Measurements from ENCODE around the gene STAG3. TPM values are rescaled to one million over a fixed set of nuclear protein-coding genes. Genes with fewer than 3 reads are reported as not detected.

Gene STAG3
- total and polyA plus RNA-seq, 9 of the 15 experiments (the other 6 are each of a cell fraction or from before 2014, with no cell fraction given) = 0.54 to 2.5 (median 1.7) TPM

DNA sequence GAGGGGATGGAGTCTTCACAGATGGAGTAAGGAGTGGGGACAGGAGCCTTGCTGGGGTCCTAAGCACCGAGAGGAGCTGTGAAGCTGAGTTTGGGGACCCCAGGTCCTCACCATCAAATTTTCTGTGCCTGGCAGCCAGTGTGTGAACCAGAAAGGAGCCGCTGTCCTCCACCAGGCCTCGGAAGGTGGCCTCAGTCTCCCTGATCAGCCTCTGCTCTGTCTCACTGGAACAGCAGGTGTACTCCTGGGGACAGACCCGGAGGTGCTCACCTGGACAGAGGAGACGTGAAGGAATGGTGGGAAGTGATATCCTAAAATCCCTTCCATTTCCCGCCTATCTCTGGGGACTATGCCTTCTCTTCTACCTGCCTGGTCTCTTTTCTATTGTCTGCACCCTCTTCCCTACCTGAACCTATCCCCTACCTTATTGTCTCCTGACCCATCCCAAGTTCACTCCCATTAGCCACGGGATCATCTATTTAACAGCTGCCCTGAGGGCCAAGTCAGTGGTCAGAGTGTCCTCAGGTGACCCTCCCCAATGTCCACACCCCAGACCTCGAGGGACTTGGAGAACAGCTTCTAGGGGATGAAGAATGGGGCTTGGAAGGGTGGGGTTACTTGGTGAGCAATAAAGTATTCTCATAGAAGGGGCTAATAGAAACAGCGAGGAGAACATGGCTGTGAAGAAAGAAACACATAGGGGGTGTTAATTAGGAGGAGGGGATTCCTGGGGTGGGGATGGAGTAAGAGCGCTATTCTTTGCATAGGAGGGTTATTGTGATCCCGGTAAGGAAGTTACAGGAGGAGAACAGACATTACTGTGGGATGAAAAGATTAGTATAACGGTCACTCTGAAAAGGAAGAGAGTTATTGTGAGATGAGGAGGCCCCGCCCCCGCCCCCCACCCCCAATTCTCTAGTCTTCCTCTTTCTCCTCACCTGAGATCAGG, 1.3 kb upstream of the STAG3 start:
- H3K27ac ChIP-seq (ENCODE audit: extremely low read depth, low read depth, low read length) = no peak overlapping the region
- WGBS (ENCODE audit: insufficient coverage, low coverage, missing lambda C conversion rate) = 34% methylated on average over 13 of the region's 14 CpGs
- ChIA-PET POLR2A (interaction anchor here (0.6 to 1.3 kb wide), 8 partner anchors 8 to 369 kb away, joined by 3 to 7 read pairs (median 3); partner anchors contain the start of genes GAL3ST4 and TRAPPC14), CTCF (ENCODE audit: low intra/inter-chr PET ratio) (no interaction called here)
- H3K9ac ChIP-seq (ENCODE audit: insufficient read depth in 1 of 2, low read depth in 2 of 2, low read length in 2 of 2) = peak overlapping the region; percentile 29 to 92; a peak in 2 of 4 replicates
- H3K36me3 ChIP-seq (ENCODE audit: control insufficient read depth, insufficient read depth, low read length) = no peaks in the 10 kb centered on the region
- H3K27me3 ChIP-seq (ENCODE audit: control insufficient read depth in 2 of 2, insufficient read depth in 2 of 2, low read length in 2 of 2) = no peaks in the 10 kb centered on the region
- peaks cover 7 to 39% of the 10 kb centered on the region in 2 experiments; a peak in 4 of 5 replicates for H3K4me1 ChIP-seq (replicated peaks in 1 of 2; ENCODE audit: control insufficient read depth in 2 of 2, insufficient read depth in 2 of 2, low read length in 2 of 2)
- in situ Hi-C loops (cut with MboI) = no loop called here
- peak overlapping the region; percentile 79 for H2AFZ ChIP-seq (ENCODE audit: low read depth, low read length)
- ATAC-seq (no peak), DNase-seq (ENCODE audit: extremely low read depth in 1 of 4, low spot score in 3 of 4) (peak in 1 of 4 experiments; percentile 8), FAIRE-seq (peak; percentile 19)
- no peaks in the 10 kb centered on the region for H3K9me3 ChIP-seq (replicated peaks; ENCODE audit: control insufficient read depth, insufficient read depth, low read depth, low read length)
- no TSS peak for BruUV-seq (replicated peaks)
- H4K20me1 ChIP-seq (replicated peaks; ENCODE audit: control insufficient read depth, insufficient read depth, low read length) = 0 out of 2 replicates have a peak, but pooled peaks cover 4% of the 10 kb centered on the region
- peak overlapping the region; percentile 51 for H3K4me3 ChIP-seq
- H3K9me1 ChIP-seq (ENCODE audit: control insufficient read depth, insufficient read depth, low read length) = no peaks in the 10 kb centered on the region
- H3K4me2 ChIP-seq (ENCODE audit: insufficient read depth, low read length) = peak overlapping the region; percentile 71
- H3K79me2 ChIP-seq (ENCODE audit: control insufficient read depth, insufficient read depth, low read length) = no peaks in the 10 kb centered on the region
- intact Hi-C loops (cut with micrococcal nuclease) = no loop called here
- TF ChIP-seq TAF7 (tag; IDR thresholded peaks at IDR 0.05) (no peak), CREB1 (IDR thresholded peaks at IDR 0.05) (no peak), CREB1 (CRISPR knock-in tag; IDR thresholded peaks at IDR 0.05) (no peak), POLR3G (IDR thresholded peaks at IDR 0.05; ENCODE audit: extremely low read depth, insufficient read length, insufficient replicate concordance) (no peak), MIER1 (IDR thresholded peaks at IDR 0.05; ENCODE audit: low read depth) (no peak), JUND (IDR thresholded peaks at IDR 0.05; ENCODE audit: borderline replicate concordance, low read depth, low read length) (no peak), JUND (tag; IDR thresholded peaks at IDR 0.05; ENCODE audit: borderline replicate concordance, low read depth, low read length) (no peak), KLF6 (CRISPR knock-in tag; IDR thresholded peaks at IDR 0.05; ENCODE audit: borderline replicate concordance) (no peak), EP400 (IDR thresholded peaks at IDR 0.05) (no peak)
- TF ChIP-seq, protein P1, sequence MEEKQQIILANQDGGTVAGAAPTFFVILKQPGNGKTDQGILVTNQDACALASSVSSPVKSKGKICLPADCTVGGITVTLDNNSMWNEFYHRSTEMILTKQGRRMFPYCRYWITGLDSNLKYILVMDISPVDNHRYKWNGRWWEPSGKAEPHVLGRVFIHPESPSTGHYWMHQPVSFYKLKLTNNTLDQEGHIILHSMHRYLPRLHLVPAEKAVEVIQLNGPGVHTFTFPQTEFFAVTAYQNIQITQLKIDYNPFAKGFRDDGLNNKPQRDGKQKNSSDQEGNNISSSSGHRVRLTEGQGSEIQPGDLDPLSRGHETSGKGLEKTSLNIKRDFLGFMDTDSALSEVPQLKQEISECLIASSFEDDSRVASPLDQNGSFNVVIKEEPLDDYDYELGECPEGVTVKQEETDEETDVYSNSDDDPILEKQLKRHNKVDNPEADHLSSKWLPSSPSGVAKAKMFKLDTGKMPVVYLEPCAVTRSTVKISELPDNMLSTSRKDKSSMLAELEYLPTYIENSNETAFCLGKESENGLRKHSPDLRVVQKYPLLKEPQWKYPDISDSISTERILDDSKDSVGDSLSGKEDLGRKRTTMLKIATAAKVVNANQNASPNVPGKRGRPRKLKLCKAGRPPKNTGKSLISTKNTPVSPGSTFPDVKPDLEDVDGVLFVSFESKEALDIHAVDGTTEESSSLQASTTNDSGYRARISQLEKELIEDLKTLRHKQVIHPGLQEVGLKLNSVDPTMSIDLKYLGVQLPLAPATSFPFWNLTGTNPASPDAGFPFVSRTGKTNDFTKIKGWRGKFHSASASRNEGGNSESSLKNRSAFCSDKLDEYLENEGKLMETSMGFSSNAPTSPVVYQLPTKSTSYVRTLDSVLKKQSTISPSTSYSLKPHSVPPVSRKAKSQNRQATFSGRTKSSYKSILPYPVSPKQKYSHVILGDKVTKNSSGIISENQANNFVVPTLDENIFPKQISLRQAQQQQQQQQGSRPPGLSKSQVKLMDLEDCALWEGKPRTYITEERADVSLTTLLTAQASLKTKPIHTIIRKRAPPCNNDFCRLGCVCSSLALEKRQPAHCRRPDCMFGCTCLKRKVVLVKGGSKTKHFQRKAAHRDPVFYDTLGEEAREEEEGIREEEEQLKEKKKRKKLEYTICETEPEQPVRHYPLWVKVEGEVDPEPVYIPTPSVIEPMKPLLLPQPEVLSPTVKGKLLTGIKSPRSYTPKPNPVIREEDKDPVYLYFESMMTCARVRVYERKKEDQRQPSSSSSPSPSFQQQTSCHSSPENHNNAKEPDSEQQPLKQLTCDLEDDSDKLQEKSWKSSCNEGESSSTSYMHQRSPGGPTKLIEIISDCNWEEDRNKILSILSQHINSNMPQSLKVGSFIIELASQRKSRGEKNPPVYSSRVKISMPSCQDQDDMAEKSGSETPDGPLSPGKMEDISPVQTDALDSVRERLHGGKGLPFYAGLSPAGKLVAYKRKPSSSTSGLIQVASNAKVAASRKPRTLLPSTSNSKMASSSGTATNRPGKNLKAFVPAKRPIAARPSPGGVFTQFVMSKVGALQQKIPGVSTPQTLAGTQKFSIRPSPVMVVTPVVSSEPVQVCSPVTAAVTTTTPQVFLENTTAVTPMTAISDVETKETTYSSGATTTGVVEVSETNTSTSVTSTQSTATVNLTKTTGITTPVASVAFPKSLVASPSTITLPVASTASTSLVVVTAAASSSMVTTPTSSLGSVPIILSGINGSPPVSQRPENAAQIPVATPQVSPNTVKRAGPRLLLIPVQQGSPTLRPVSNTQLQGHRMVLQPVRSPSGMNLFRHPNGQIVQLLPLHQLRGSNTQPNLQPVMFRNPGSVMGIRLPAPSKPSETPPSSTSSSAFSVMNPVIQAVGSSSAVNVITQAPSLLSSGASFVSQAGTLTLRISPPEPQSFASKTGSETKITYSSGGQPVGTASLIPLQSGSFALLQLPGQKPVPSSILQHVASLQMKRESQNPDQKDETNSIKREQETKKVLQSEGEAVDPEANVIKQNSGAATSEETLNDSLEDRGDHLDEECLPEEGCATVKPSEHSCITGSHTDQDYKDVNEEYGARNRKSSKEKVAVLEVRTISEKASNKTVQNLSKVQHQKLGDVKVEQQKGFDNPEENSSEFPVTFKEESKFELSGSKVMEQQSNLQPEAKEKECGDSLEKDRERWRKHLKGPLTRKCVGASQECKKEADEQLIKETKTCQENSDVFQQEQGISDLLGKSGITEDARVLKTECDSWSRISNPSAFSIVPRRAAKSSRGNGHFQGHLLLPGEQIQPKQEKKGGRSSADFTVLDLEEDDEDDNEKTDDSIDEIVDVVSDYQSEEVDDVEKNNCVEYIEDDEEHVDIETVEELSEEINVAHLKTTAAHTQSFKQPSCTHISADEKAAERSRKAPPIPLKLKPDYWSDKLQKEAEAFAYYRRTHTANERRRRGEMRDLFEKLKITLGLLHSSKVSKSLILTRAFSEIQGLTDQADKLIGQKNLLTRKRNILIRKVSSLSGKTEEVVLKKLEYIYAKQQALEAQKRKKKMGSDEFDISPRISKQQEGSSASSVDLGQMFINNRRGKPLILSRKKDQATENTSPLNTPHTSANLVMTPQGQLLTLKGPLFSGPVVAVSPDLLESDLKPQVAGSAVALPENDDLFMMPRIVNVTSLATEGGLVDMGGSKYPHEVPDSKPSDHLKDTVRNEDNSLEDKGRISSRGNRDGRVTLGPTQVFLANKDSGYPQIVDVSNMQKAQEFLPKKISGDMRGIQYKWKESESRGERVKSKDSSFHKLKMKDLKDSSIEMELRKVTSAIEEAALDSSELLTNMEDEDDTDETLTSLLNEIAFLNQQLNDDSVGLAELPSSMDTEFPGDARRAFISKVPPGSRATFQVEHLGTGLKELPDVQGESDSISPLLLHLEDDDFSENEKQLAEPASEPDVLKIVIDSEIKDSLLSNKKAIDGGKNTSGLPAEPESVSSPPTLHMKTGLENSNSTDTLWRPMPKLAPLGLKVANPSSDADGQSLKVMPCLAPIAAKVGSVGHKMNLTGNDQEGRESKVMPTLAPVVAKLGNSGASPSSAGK (IDR thresholded peaks at IDR 0.05) = no peak

Measured in K562 (cell line).